Immature natural killer cell (primary cell): ENCODE data around the gene DES. TPM values are rescaled to one million over a fixed set of nuclear protein-coding genes. Genes with fewer than 3 reads are reported as not detected.

Experiments used
- DNase-seq, 3 donors: peaks; one replicate each; pipeline ENCODE4 v3.0.0; 2022; ENCODE audit warnings: mixed read lengths in 1 of 3
- H3K27ac Mint-ChIP-seq, 6 donors: one replicate each; pipeline ENCODE4 v1.8.0; 2020; ENCODE audit warnings: mixed read lengths in 6 of 6, mild to moderate bottlenecking in 5 of 6, inconsistent platforms in 4 of 6, moderate library complexity in 3 of 6
- H3K27me3 Mint-ChIP-seq, 3 donors: one replicate each; pipeline ENCODE4 v1.8.0; 2020 to 2021; ENCODE audit warnings: low read depth in 3 of 3, mild to moderate bottlenecking in 3 of 3, mixed read lengths in 3 of 3, moderate library complexity in 3 of 3, inconsistent platforms in 1 of 3
- H3K36me3 Mint-ChIP-seq, 3 donors: one replicate each; pipeline ENCODE4 v1.8.0; 2020; ENCODE audit warnings: mixed read lengths in 3 of 3, inconsistent platforms in 2 of 3, mild to moderate bottlenecking in 2 of 3
- H3K4me1 Mint-ChIP-seq, 2 donors: one replicate each; pipeline ENCODE4 v1.8.0; 2020; ENCODE audit warnings: inconsistent platforms in 2 of 2, mild to moderate bottlenecking in 2 of 2, mixed read lengths in 2 of 2, moderate library complexity in 1 of 2
- H3K4me3 Mint-ChIP-seq, 5 donors: one replicate each; pipeline ENCODE4 v1.8.0; 2020; ENCODE audit warnings: mild to moderate bottlenecking in 5 of 5, mixed read lengths in 5 of 5, inconsistent platforms in 3 of 5, moderate library complexity in 3 of 5
- H3K9me3 Mint-ChIP-seq, 6 donors: one replicate each; pipeline ENCODE4 v1.8.0; 2020; ENCODE audit warnings: mild to moderate bottlenecking in 6 of 6, mixed read lengths in 6 of 6, inconsistent platforms in 4 of 6, moderate library complexity in 3 of 6
- polyA plus RNA-seq, 3 donors: library from polyadenylated mRNA; unstranded; fragments of 300-500 nt; fragmentation: Illumina TruSeq; gene quantifications; one replicate each; pipeline ENCODE4 v1.2.3, GENCODE V29; 2021

DES gene
- polyA plus RNA-seq, 3 donors from 2014 or later = not detected

DNA sequence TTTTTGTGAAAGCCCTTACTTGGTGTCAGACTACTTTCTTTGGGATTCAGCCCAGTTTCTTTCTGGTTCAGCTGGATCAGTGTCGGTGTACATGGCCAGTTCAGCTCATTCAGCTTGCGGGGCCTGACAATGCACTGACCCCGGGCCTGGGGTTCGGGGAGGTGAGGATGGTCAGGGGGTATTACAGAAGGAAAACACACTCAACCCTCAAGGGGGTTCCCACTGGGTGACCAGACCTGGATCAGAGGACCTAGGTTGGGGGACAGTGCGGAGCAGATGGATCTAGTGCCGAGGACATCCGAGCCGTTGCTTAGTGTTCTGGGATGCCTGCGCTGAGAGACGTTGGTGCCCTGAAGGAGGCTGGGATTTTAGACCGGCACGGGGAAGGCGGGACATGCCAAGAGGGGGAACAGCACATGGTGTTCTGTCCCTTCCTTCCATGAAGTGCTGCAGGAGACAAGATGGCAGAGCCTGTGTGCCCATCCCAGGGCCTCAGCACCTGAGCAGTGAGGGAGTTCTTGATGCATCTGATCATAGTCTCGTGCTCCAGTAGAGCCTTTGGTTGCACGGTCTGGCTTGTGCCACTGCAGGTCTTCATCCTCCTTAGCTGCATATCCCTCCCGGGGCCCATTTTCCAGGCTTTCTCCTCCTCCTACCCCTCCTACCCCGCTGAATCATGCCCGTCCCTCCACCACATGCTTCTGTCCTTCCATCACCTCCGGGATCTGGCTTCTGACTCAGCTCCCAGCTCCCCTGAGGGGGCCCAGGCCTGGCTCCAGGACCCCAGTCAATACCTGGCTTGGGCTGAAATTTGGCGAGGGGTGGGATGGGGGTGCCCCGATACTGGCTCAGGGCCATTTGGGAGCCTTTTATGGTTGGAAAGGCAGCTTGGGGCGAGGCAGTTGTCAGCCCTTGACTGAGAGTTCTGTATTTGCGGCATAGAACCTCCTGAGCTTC lies 34.5 kb downstream of the DES start:
- H3K27me3 Mint-ChIP-seq = peaks cover 0 to 12% (median 5%) of the 10 kb centered on the region in 3 donors
- no peak overlapping the region for H3K4me3 Mint-ChIP-seq
- no peak for DNase-seq
- H3K4me1 Mint-ChIP-seq = no peaks in the 10 kb centered on the region
- no peaks in the 10 kb centered on the region for H3K36me3 Mint-ChIP-seq
- H3K9me3 Mint-ChIP-seq = no peaks in the 10 kb centered on the region
- H3K27ac Mint-ChIP-seq = no peak overlapping the region

DNA sequence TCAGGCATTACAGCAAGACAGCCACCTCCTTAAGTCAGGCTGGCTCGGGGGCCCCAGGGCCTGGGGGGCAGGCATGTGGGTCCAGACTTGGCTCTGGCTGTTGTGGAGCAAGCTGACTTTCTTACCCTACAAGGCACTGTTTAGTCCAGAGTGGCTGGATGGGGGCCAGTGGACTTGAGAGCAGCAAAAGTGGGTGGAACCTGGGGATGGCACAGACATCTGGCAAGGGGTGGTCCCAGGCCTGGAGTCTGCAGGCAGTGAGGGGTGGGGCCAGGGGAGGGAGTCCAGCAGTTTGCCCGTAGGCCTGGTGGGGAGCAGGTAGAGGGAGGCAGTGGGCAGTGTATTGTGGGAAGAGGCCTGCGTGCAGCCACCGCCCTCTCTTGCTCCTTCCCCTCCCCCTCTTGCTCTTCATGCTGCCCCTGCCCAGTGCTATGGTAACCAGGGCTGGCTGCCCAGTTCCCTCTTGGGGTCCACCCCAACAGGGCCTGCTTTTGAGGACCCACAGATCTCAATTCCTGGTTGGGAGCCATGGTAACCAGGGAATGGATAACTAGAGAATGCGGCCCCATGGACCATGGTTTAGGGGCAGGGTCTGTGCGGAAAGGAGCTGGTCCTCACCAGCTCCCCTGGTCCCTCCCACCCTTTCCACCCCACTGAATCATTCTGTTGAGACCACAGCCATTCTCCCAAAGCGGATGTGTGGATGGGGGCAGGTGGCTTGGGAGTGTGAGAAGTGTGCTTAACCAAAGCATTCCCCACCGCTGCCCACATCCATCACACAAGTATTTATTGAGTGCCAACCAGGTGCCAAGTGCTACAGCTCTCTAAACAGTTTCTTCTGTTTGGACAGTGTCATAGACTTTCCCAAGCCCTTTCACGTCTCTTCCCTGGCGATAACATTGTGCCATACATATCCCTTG lies 35.8 kb downstream of the DES start:
- Mint-ChIP-seq H3K9me3 (no peaks in the 10 kb centered on the region), H3K4me1 (no peaks in the 10 kb centered on the region), H3K36me3 (no peaks in the 10 kb centered on the region), H3K27ac (no peak overlapping the region), H3K4me3 (no peak overlapping the region), H3K27me3 (peaks cover 0 to 14% (median 5%) of the 10 kb centered on the region in 3 donors)
- DNase-seq = no peak

DNA sequence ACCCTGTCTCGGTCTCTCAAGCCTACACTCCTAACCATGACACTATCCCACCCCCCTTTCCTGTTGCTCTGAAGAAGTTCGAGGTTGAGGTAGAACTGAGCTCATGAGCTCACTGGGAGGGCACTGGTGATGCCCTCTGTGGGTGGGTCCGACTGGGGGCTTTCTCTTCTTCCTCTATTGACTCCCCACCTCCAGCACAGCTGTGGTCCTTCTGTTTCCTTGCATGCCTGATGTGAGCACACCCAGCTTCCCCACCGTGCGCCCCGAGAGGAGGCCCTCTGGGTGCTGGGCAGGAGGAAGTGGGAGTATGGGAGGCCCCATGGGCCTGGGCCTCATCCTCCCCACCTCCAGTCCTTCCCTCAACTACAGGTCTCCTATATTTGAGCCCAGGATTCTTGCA lies 37.4 kb downstream of the DES start:
- no peaks in the 10 kb centered on the region for H3K4me1 Mint-ChIP-seq
- H3K27ac Mint-ChIP-seq = no peak overlapping the region
- H3K27me3 Mint-ChIP-seq = peaks cover 0 to 9% (median 2%) of the 10 kb centered on the region in 3 donors
- H3K9me3 Mint-ChIP-seq = no peaks in the 10 kb centered on the region
- DNase-seq = no peak
- no peak overlapping the region for H3K4me3 Mint-ChIP-seq
- H3K36me3 Mint-ChIP-seq = no peaks in the 10 kb centered on the region

DNA sequence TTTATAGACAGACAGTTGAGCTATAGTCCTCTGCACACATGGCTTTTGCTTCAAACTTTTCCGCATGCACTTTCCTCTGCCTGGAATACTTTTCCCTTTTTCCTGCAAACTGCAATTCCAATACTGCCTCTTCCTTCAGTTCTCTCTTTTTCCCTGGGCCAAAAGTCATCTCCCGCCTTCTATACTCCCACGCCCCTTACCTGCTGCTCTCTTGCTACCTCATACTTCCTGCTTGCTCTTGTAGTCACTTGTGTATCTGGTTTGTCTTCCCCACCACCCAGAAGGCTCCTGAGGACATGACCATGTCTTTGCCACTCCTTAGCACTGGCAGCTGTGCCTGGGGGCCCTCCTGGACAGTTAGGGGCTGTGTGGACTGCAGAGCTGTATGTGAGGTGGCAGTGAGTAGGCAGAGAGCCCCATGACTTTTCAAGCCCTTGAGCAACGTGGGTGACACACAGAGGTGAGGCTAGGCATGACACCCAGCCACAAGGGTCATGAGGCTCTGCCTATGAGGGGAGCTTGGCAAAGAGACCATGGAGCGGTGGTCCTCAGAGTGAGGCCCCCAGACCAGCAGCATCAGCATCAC lies 39.7 kb downstream of the DES start:
- DNase-seq = no peak
- peaks cover 2 to 7% (median 3%) of the 10 kb centered on the region in 3 donors for H3K27me3 Mint-ChIP-seq
- peak overlapping the region in 1 of 6 donors; percentile 53 for H3K27ac Mint-ChIP-seq

DNA sequence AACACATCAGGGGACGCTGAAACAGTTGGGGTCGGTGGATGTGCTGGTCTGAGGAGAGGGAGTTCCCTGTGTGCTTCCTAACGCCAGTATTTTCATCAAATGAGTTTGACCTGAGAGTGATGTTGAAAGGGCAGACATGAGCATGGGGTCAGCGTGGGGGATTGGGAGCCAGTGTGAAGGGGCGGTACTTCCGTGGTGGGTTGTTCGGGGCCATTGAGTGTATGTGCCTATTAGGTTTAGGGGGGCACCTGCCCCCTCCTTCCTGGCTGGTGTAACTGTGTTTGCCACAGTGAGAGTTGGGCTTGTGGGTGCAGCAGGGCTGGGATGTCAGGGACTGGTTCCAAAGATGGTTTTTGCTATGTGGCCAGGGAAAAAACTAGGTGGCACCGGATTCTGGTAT lies 40.8 kb downstream of the DES start:
- no peak overlapping the region for H3K4me3 Mint-ChIP-seq
- H3K27ac Mint-ChIP-seq = no peak overlapping the region
- no peak for DNase-seq
- H3K4me1 Mint-ChIP-seq = no peaks in the 10 kb centered on the region
- no peaks in the 10 kb centered on the region for H3K9me3 Mint-ChIP-seq
- no peaks in the 10 kb centered on the region for H3K36me3 Mint-ChIP-seq
- peaks cover 2 to 6% (median 3%) of the 10 kb centered on the region in 3 donors for H3K27me3 Mint-ChIP-seq

More for the DNA sequence above, 39.7 kb downstream of the DES start:
- Mint-ChIP-seq H3K36me3 (no peaks in the 10 kb centered on the region), H3K4me1 (no peaks in the 10 kb centered on the region), H3K4me3 (no peak overlapping the region), H3K9me3 (no peaks in the 10 kb centered on the region)

DNA sequence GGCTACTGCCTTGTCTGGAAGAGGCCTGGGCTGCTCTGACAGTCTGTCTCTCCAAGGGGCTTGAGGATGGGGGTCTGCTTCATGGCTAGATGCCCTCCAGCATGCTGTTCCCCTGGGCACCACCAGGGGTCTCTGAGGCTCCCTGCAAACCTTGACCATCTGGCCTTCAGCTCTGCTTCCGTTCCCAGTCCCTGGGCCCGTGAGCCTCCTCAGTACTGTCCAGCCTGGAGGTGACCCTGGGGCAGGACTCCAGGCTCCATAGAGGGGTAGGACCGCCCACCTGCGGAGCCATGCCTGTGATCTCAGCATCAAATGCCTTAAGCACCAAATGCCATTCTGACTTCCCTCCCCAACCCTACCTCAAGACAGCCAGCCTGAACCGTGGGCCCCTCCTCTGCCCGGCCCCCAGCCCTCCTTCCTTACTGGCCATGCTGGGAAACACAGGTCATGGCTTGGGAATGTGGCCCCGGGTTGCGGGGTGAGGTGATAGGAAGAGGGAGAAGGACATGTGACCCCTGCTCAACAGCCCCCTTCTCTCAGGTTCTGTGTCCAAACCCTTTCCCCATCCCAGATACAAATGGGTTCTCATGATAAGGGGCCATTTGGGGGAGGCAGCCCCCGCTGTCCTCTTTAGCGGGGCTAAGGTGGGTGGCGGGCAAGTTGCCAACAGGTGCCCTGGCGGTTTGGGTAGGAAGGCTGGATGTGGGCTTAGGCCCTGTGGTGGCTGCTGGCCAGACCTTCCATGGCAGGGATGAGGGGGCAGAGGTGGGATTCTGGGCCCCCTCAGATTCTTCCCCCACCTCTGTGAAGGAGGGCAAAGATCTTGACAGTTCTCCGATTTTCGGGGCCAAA lies 41.5 kb downstream of the DES start:
- Mint-ChIP-seq H3K9me3 (no peaks in the 10 kb centered on the region), H3K4me3 (no peak overlapping the region), H3K36me3 (no peaks in the 10 kb centered on the region), H3K4me1 (no peaks in the 10 kb centered on the region), H3K27me3 (peaks cover 2 to 6% (median 3%) of the 10 kb centered on the region in 3 donors), H3K27ac (no peak overlapping the region)
- peak; percentile 30 to 35 (median 31) for DNase-seq

DNA sequence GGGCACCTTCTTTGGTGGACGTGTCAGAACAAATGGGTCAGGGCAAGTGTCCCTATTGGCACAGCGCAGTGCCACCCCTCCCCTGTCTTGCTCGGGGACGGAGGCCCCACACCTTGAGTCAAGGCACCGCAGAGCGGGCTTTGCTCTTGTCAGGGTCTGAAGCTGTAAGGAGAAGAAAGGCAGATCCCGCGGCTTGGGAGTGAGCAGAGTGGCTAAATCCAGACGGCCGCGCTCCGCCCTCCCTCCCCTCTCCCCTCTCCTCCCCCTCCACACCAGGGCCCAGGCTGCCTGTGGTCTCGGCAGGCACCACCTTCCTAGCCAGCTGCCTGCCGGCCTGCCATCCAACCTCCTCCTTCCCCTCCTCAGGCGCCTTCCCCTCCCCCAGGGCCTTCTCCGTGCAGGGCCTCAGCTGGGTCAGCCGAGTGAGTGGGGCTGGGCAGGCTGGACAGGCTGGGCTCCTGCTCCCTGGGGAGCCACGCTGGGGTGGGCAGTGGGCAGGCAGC lies 42.3 kb downstream of the DES start:
- Mint-ChIP-seq H3K4me3 (no peak overlapping the region), H3K4me1 (no peaks in the 10 kb centered on the region), H3K9me3 (no peaks in the 10 kb centered on the region), H3K27ac (no peak overlapping the region), H3K36me3 (no peaks in the 10 kb centered on the region), H3K27me3 (peaks cover 2 to 6% (median 3%) of the 10 kb centered on the region in 3 donors)
- DNase-seq = no peak

DNA sequence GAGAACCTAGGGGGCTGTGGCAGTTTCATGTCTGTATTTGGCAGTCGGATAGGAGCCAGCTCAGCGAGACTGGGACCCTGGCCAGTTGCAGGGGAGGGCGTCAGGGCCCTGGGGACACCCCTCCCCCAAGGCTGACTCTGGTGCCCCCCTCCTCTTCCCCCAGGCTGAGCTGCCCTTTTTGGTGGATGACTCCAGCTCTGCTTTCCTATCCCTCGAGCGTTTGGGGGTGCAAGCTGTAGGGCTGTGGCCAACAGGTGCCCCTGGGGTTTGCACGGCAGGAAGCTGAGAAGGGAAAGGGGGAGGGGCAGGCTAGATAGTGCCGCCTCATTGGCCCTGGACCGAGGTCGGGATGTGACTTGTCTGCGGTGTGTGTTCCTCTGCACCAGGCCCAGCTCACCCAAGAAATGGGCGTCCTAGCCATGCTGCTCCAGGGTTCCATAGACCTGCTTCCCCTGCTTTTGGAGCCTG lies 42.9 kb downstream of the DES start:
- peaks cover 2 to 5% (median 3%) of the 10 kb centered on the region in 3 donors for H3K27me3 Mint-ChIP-seq
- no peak overlapping the region for H3K27ac Mint-ChIP-seq
- no peak overlapping the region for H3K4me3 Mint-ChIP-seq
- DNase-seq = no peak
- no peaks in the 10 kb centered on the region for H3K9me3 Mint-ChIP-seq
- H3K36me3 Mint-ChIP-seq = no peaks in the 10 kb centered on the region
- H3K4me1 Mint-ChIP-seq = no peaks in the 10 kb centered on the region

DNA sequence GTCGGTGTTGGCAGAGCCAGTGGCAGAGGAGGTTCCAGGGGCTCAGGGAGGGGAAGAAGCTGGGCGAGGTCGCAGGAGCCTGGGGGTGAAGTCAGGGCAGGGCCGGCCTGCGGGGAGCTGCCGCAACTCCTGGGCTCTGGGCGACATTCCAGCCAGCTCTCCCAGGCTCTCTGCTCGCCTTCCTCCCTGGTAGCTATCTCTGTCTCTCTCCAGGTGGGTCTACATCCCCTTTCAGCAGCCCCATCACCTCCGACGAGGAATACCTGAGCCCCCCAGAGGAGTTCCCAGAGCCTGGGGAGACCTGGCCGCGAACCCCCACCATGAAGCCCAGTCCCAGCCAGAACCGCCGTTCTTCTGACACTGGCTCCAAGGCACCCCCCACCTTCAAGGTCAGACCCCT lies 43.5 kb downstream of the DES start:
- H3K4me1 Mint-ChIP-seq = no peaks in the 10 kb centered on the region
- no peak for DNase-seq
- no peaks in the 10 kb centered on the region for H3K9me3 Mint-ChIP-seq
- H3K4me3 Mint-ChIP-seq = no peak overlapping the region
- no peak overlapping the region for H3K27ac Mint-ChIP-seq
- peaks cover 2 to 4% (median 3%) of the 10 kb centered on the region in 3 donors for H3K27me3 Mint-ChIP-seq
- no peaks in the 10 kb centered on the region for H3K36me3 Mint-ChIP-seq

DNA sequence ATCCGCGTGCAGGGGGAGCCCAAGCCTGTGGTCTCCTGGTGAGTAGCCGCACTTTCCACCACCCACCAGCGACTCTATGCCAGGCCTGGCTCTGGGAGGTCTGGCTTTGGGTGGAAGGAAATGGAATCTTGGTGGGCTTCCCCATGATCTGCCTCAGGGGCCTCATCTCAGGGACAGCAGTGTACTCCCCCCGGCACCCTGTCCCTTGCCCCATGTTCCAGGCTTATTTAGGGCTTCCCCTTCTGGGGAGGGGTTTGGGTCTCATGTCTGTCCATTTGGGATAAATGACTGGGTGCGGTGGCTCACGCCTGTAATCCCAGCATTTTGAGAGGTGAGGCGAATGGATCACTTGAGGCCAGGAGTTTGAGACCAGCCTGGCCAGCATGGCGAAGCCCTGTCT lies 44.2 kb downstream of the DES start:
- Mint-ChIP-seq H3K27me3 (peaks cover 2 to 4% (median 3%) of the 10 kb centered on the region in 3 donors), H3K4me1 (no peaks in the 10 kb centered on the region), H3K9me3 (no peaks in the 10 kb centered on the region), H3K36me3 (no peaks in the 10 kb centered on the region), H3K4me3 (no peak overlapping the region), H3K27ac (peak overlapping the region in 1 of 6 donors; percentile 34)
- DNase-seq = no peak

DNA sequence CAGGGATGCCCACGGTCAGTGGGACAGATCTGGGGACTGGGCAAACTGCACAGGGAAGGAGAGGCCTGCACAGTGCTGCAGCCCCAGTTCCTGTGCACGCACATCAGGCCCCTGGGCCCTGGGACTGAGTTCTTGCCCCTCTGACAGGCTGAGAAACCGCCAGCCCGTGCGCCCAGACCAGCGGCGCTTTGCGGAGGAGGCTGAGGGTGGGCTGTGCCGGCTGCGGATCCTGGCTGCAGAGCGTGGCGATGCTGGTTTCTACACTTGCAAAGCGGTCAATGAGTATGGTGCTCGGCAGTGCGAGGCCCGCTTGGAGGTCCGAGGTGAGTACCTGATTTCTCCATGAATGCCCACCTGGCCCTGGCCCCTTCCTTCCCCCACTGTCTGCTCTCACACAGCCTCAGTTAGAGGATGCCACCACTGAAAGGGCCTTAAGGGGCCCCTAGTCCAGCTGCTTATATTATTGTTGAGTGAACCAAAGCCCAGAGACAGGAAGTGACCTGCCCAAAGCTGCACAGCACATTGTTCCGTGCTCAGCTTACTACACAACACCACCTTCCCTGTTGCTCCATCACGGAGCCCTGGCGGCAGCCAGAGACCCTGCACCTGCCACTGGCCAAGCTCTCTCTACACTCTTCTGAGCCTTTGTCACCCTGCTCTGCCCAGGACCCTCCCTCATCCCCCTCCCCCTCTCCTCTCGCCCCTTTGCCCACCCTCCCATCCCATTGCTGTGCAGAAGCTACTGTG lies 46.3 kb downstream of the DES start:
- H3K36me3 Mint-ChIP-seq = no peaks in the 10 kb centered on the region
- no peak overlapping the region for H3K4me3 Mint-ChIP-seq
- peaks cover under 1 to 2% (median 2%) of the 10 kb centered on the region in 3 donors for H3K27me3 Mint-ChIP-seq
- H3K27ac Mint-ChIP-seq = no peak overlapping the region
- H3K4me1 Mint-ChIP-seq = no peaks in the 10 kb centered on the region
- no peaks in the 10 kb centered on the region for H3K9me3 Mint-ChIP-seq
- DNase-seq = no peak
